ENCODE data around the gene SLC5A6.

SLC5A6 gene

DNA sequence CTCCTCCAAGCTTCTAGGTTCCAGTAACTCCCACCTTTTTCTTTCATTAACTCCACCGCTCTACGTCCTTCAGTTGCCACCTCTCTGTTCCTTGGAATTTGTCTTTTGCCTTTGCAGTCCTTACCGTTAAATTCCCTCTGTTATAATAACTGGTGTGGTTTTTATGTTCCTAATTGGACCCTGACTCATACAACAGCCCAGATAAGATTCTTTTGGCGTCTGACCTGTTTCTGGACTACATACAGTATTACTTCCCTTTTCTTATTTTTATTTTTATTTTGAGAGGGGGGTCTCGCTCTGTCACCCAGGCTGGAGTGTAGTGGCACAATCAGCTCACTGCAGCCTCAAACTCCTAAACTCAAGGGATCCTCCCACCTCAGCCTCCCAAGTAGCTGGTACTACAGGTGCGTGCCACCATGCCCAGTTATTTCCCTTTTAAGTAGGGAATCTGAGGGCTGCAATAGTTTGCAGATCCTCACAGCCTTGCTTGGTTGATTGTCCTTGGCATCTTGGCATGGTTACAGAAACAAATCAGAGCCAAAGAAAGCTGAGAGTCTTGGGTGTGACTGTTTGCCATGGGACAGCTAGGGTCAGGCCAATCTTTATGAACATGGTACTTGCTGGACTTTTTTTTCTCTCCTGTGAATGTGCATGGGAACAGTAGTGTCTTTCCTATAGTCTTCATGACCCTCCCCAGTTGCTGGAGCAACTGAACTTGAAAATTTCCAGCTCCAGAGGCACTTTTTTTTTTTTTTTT, 41.3 kb downstream of the SLC5A6 start:
- DNase-seq = no peak

DNA sequence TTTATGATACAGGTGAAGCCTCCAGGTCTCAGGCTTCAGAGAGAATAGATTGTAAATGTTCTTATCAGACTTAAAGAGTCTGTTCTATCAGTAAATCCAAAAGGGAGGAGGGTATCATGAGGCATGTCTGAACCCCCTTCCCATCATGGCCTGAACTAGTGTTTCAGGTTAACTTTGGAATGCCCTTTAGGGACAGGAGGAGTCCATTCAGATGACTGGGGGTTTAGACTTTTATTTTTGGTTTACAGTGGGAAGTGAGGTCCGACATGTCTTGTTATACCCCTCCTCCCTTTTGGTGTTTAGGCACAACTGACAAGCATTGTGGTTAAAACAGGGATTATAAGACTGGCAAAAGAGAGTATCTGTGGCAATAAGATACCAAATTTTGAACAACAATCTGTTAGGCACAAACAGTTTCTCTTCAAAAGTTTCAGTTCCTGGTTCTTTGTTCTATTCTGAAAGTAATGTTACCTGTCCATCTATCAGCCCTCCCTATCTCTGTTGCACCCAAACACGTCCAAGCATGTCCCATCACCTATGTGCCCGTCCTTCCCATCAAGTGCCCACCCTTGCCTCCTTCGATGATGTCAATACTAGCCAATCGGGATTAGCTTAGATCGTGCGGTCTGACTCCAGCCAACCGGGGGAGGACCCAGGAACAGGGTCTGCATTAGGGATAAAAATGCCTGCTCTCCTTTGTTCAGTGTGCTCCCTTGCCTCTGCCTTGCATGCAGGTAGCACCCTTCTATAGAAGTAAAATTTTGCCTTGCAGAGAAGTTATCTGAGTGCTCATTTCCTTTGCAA, 46.9 kb downstream of the SLC5A6 start:
- no peak for DNase-seq

DNA sequence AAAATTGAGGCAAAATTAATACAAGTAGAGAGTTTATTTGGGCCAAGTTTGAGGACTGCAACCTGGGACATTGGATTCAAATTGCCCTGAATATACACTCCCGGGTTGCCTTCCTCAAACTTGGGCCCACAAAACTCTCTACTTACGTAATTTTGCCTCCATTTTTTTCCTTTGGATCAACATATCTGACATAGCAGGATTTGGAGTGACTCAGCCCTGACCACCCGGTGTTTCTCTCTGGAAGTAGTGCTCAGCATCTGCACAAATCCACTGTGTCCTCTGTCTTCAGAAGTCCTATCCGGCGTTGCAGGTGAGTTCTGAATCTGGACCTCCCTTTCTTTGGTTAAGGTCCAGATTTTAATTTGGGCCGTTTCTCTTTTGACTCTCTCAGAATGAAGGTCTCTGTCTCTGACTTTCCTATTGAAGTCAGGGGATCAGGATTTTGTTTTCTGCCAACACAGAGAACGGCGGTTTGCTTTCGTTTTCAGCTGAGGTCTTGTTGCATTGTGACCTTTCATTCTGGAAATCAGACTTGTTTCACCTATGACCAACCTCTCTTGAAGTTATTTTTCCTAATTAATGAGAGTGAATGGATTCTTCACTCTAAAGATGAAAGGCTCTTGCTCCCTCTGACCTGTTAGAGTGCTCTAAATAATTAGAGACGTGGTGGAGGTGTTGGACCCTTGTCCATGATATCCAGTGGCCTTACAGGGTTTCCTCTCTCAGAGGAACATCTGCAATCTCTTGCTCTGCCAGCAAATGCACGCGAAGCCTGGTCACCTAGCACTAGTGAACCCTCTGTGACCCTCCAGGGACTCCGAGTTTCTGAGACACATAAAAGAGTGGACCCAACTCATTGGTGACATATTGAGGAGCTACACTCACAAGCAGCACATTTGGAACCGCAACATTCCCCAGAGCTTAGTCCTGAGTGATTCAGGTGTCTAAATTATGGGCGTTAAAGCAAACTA, 49.6 kb downstream of the SLC5A6 start:
- DNase-seq = peak; percentile 12

DNA sequence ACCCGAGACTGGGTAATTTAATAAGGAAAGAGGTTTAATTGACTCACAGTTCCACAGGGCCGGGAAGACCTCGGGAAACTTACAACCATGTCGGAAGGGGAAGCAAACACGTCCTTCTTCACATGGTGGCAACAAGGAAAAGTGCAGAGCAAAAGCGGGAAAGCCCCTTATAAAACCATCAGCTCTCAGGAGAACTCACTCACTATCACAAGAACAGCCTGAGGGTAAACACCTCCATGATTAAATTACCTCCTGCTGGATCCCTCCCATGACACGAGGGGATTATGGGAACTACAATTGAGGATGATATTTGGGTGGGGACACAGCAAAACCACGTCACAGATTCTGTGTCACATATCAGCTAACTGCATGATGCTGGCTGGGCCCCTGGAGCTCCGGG, 51.9 kb downstream of the SLC5A6 start:
- DNase-seq = no peak

DNA sequence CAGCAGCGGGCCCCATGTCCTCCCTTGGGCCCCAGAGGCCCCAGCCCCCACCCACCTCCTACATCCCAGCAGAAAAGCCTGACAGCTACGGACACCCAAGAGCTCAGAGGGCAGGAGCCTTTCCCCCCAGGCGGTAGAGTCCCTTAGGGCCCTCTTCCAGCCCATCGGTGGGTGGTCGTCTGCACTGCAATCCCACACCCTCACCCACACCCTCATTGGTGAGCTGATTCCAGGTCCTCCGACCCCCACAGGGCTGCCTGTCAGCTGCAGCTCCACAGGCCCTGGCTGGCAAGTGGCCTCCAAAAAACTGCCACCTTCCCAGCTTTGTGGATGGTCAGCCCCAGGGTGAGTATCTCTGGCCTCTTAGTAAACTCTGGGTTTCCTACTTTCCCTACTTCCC, 52.8 kb downstream of the SLC5A6 start:
- no peak for DNase-seq

DNA sequence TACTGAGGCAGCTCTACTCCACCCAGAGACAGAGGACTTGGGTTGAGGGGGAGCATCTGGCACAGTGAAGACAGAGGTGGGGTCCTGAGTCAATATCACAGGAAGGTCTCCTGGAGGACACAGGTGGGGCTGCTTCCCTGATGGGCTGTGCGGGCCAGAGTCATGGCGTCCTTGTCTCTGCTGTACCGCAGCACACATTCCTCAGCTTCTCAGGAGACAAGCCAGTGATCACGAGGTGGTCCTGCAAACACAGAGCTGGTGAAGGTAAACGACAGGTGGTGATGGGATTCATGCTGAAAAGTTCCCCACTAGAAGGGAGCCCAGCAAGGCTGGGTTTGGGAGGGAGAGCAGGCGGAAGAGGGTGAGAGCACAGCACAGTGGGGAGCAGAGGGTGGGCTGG, 53.6 kb downstream of the SLC5A6 start:
- no peak for DNase-seq

DNA sequence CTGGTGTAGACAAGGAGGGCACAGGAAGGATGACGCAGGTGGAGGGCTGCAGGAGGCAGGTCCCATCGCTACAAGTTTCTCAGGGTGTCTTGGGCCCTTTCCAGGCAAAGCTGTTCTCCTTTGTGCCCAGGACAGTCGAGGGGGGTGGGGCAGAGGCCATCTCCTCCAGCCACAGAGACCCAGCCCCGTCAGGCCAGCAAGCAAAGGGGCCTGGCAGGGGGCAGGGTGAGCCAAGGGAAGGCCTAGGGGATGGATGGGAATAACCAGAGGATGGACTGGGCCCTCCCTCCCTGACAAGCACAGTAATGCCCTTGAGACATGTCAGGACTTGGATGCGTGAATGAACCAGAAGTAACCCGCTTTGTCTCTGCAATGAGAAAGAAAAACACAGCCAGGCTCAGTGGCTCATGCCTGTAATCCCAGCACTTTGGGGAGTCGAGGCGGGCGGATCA, 57.0 kb downstream of the SLC5A6 start:
- DNase-seq = no peak

DNA sequence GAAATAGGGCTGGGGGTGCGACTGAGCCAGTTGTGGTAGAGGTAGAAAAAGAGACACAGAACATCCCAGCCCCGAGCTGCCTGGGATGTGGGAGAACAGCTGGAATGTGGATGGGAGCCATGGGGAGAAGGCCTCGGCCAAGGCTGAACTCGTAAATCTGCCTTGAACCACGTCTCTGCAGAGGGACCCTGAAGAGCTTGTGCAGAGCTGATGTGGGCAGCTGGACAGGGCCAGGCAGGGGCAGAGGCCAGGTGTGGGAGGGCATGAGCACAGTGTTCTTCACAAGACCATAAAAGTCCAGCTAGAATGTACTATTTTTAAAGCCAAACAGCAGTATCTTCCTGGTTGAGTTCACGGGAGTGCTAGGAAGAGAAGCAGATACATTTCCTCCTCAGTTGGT, 57.6 kb downstream of the SLC5A6 start:
- no peak for DNase-seq

DNA sequence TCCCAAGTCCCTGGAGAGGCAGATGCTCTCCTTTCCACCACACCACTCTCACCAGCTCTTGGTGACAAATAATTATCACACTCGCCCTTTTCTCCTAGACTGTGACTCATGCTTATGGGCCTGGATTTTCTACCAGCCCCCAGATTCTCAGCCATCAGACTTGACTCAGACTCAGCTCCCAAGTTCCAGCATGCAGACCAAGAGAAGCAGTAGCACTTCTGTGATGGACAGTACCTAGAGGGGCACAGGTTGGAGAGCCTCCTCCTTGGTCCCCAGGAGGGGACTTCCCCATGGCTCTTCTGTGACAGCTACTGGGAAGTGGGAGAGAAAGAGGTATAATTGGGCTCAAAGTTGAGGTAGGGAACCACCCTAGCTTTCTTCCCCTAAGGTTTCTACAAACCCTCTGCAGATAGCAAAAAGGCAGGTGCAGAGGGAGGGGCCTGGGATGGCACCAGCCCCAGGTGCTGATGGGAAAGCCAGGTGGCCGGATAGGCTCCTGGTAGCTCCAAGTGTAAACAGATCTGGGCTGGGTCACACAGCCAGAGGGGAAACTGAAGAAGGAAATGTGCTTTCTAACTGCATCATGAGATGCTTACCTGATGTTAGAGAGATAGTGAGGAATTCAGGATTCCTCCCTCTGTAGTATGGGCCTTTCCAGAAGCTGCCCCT, 59.1 kb downstream of the SLC5A6 start:
- peak; percentile 31 for DNase-seq

DNA sequence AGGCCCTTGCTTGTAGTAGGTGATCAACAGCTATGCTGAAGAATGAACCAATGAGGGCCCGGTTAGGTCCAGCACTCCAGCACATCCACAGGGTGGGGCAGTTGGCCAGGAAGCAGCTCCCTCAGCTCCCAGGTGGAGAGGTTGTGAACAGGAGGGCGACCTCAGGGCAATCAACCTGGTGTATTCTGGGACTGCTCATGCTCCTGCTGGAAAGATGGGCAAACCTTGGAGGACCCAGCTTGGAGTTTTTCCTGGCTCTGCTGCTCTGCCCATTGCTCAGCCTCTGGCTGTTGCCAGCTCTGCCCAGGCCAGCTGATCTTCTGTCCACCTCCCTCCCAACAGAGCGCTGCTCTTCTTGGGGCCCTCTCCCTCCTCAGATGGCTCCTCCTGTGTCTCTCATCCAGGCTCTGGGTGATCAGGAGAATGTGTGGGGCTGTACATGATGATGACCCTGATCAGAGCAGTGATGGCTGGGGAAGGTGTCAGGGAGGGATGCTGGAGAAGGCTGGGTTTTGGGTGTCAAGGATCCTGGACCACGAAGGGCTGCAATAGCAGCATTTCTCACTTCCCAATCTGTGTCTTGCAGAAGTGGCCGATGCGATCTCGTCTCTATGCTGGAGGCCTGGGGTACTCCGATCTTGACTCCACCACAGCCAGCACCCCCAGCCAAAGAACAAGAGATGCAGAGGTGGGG, 59.8 kb downstream of the SLC5A6 start:
- DNase-seq = no peak

DNA sequence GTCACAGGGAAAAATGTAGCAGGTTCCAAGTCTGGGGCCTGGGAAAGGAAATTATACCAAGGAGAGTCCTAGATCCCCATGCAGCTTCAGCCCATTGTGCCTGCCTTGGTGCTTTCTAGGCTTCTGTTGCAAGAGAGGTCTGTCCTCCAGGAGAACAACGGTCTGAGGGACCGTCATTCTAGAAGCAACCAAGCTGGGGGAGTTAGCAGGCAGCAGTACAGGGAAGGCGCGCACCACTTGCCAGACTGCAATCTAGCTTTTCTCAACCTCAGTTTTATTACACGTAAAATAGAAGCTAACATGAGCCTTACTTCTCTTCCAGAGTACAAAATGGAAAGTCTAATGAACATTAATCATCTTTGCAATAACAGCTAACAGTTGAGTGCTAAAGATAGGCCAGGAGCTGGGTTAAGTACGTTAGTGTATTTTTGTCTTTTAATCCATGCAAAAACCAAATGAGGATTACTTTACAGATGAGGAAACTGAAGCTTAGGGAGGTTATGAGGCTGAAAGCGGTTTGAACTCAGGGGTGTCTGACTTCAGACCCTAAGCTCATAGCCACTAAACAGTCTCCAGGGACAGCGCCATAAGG, 61.3 kb downstream of the SLC5A6 start:
- DNase-seq = no peak
